ENCODE data around the gene KIF5A. TPM values are rescaled to one million over a fixed set of nuclear protein-coding genes. Genes with fewer than 3 reads are reported as not detected.

Gene KIF5A
- total and polyA plus RNA-seq, 2 donors (not counting 3 experiments of a cell fraction or from before 2014, with no cell fraction given): 0.07 to 0.35 TPM

- Histone ChIP-seq H3K9me1 (replicated peaks; ENCODE audit: control insufficient read depth, extremely low read depth, insufficient read depth, low read length) (no peaks in the 10 kb centered on the region), H3K9ac (replicated peaks; ENCODE audit: extremely low read depth, insufficient read depth, low read length) (no peak overlapping the region), H3K36me3 (ENCODE audit: control insufficient read depth in 2 of 2, extremely low read depth in 1 of 2, insufficient read depth in 2 of 2, low read length in 2 of 2) (peaks cover 0 to 1% of the 10 kb centered on the region in 2 experiments), H3K79me2 (ENCODE audit: control insufficient read depth, insufficient read depth, low read length) (no peaks in the 10 kb centered on the region), H3K4me2 (ENCODE audit: insufficient read depth, low read length) (peak overlapping the region; percentile 12), H4K20me1 (replicated peaks; ENCODE audit: control insufficient read depth, extremely low read depth, insufficient read depth, low read length) (no peaks in the 10 kb centered on the region), H3K9me3 (replicated peaks; ENCODE audit: control insufficient read depth, insufficient read depth, low read length) (no peaks in the 10 kb centered on the region), H3K27ac (ENCODE audit: insufficient read depth, low read depth, low read length) (no peak overlapping the region), H2AFZ (ENCODE audit: low read depth, low read length) (no peak overlapping the region), H3K4me3 (replicated peaks in 1 of 3; ENCODE audit: insufficient read depth in 1 of 3, low read depth in 1 of 3, low read length in 3 of 3) (peak overlapping the region in 2 of 3 experiments; percentile 54 to 67), H3K27me3 (ENCODE audit: control insufficient read depth in 2 of 2, insufficient read depth in 2 of 2, low read length in 2 of 2) (peaks cover 5 to 12% of the 10 kb centered on the region in 2 experiments), H3K4me1 (ENCODE audit: control insufficient read depth, extremely low read depth, insufficient read depth, low read length) (peaks cover 3% of the 10 kb centered on the region)
- ChIA-PET POLR2A (interaction anchor here (1.0 kb wide), 1 partner anchor 12 kb away, joined by 3 read pairs; no protein-coding TSS in a partner anchor), CTCF (interaction anchor here (0.6 to 5.7 kb wide), 7 partner anchors 8 to 369 kb away, joined by 4 to 54 read pairs (median 5); partner anchors contain the start of gene B4GALNT1)
- intact Hi-C loops (cut with micrococcal nuclease): loop anchor here (2.0 kb wide), 1 partner anchor 21 kb away; the partner anchor contains the start of gene PIP4K2C
- TSS peak; percentile 27 for BruUV-seq (replicated peaks)
- DNase-seq (ENCODE audit: low read depth, low spot score): no peak
- dilution Hi-C loops (cut with MboI; ENCODE audit: extremely low pct_ligation_motif_present, low sequenced_read_pairs): no loop called here
- no peak for FAIRE-seq
- TF ChIP-seq FOS (IDR thresholded peaks at IDR 0.05; ENCODE audit: borderline replicate concordance, insufficient read depth, low read length) (no peak), JUN (IDR thresholded peaks at IDR 0.05; ENCODE audit: borderline replicate concordance, insufficient read depth, insufficient read length, low read depth) (no peak), POLR2AphosphoS5 (IDR thresholded peaks at IDR 0.05; ENCODE audit: insufficient read depth, low read depth, low read length) (no peak), GATA2 (IDR thresholded peaks at IDR 0.05; ENCODE audit: insufficient read depth, insufficient read length, low read depth, low read length) (no peak)
These were observed 62.2 kb downstream of the KIF5A start for GRCh38 chr12:57611827-57612710.

Data from endothelial cell of umbilical vein (primary cell).